CMK (cell line): ENCODE results near the gene ALAD.
A peak's percentile ranks its signal among the peaks of the same experiment; 100 is the strongest.
"Not testable (repeated sequence)": the region's sequence is repeated elsewhere in the genome, so short reads cannot be mapped to it uniquely, and the experiment has no call there.

Experiments
- DNase-seq: peaks from one replicate; pipeline ENCODE4 v3.0.0-alpha.2; 2010; ENCODE audit warnings: low read depth

ALAD gene

DNA sequence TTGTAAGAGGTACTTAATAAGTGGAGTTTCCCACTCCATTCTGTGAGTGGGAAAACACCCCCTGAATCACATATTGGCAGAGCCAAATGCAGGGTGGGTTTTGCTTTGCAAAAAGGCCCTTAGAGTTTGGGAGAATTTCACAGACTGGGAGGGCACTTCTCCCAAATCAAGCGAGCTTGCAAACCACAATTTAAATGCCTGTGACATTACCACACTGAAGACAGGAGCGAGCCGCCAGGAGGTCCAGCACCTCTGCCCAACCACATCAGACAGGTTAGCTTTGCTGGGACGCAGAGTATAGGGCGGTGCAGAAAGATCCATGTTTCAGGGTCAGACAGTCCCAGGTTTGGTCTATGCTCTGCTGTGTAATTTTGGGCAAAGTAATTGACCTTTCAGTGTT, 2.3 kb downstream of the ALAD start:
- DNase-seq: no peak

DNA sequence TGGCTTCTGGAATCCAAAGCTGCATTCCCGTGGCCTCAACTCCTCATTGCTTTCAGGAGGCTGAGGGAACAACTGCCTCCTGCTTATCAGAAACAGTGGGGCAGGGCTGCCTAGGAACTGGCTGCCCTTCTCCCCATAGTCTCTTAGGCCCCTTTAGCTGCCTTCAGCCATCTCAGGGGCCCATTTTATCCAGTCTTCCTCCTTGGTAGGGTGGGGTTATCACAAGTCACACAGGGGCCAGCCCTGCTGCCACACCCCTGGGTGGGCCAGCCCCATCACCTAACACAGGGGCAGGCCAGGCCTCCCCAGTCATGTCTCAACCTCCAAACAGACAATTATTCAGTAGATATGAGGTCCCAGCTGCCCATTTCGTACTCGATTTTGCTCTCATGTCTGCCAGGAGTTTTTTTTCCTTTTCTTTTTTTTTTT, 3.9 kb downstream of the ALAD start:
- DNase-seq: no peak

DNA sequence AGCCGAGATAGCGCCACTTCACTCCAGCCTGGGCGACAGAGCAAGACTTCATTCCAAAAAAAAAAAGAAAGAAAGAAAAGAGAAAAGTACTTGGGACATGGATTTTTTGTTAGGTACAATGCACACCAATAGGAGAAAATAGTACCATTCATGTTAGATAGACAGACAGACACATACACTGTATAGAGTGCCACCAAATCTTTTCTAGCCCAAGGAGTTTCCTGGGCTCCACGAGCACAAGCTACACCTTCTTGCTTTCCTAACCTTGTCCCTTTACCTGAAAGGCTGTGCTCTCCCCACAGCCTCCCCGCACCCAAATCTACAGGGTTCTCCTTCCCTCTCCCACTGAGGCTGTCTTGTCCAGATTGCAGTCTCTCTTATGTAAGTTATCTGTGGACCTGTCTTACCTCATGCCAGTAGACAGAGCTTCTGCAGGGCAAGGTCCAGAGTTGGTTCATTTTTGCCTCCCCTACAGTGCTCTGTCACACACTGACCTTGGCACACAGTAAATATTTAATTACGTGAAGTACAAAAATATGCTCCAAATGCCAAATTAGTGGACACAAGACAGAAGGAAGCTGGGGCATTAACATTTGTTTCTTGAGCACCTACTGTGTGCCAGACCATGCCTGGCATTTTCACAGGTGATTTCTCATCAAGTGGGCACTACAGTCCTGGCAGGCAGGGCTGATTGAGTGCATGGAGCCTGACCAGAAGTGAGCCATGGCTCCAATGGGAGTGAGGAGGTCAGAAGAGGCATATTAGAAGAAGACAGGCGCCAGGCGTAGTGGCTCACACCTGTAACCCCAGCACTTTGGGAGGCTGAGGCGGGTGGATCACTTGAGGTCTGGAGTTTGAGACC, 5.9 kb downstream of the ALAD start:
- DNase-seq: no peak

DNA sequence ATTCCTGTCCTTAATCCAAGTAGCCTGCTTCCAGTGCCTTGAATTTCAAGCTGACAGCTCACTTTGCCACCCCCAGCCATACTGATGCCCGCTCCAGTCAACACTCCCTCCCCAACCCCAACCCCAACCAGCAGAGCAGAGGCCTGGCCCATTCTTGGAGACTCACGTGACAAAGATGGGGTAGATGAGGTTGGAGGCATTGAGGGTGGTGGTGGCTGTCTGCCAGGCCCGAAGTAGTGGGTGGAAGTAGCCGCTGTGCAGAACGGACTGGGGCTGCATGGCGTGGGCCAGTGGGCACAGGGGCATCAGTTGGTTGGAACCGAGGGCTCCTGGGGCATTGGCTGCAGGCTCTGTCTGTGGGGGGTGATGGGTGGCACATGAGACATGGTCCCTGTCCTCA, 7.8 kb downstream of the ALAD start:
- no peak for DNase-seq

DNA sequence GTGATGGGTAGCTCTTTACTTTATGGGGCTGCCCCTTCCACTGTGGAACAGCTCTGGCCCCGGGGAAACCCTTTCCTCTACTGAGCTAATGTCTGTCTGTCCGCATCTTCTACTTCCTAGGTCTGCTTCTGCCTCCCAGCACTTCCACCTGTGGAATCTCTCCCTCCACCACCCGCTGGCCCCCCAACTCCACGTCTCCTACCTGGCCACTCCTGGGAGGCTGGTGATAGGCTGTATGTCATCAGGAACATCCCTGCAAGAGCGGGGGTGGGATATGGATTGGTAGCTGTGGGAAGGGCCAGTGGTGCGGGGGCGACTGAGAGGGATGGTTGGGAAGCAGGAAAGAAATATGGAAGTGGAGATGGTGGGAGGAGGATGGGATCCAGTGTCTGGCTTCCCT, 9.2 kb downstream of the ALAD start:
- no peak for DNase-seq

DNA sequence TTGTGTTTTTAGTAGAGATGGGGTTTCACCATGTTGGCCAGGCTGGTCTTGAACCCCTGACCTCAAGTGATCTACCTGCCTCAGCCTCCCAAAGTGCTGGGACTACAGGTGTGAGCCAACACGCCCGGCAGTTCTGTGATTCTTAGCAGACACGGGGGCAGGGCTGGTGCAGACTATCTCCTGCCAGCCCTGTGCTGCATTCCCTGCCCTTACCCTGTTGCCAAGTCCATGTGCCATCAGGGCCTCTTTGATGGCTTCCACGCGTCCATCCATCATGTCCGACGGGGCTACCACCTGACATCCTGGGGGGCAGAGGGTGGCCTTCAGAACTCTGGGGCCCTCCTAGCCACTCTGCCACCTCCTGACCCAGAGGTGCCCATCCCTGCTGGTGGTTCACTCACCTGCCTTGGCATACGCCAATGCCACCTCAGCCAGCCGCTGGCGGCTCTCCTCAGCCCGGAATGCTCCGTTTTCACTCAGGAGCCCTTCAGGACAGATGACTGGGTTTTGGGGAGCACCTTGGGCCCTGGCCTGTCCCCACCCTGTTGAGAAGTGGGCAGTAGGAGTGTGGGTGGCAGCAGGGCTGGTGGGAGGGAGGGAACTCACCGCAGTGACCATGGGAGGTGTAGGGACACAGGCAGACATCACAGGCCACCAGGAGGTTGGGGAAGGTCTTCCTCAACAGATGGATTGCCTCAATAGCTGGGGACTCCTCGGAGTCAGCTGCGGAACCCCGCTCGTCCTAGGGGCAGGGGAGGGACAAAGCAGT, 10.7 kb downstream of the ALAD start:
- DNase-seq: no peak

DNA sequence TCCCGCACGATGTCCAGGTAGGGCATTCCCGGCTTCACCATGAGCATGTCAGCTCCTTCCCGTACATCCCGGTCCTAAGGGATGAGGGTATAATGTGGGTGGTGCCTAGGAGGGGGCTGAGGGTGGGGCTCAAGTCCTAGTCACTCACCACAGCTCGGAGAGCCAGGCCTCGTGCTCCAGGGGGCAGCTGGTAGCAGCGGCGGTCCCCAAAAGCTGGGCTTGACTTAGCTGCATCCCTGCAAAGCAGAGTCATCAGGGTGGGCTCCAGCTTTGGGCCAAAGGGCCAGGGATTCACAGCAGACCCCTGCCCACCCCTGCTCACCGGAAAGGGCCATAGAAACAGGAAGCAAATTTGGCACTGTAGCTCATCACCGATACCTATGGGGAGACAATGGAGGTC, 11.6 kb downstream of the ALAD start:
- no peak for DNase-seq

DNA sequence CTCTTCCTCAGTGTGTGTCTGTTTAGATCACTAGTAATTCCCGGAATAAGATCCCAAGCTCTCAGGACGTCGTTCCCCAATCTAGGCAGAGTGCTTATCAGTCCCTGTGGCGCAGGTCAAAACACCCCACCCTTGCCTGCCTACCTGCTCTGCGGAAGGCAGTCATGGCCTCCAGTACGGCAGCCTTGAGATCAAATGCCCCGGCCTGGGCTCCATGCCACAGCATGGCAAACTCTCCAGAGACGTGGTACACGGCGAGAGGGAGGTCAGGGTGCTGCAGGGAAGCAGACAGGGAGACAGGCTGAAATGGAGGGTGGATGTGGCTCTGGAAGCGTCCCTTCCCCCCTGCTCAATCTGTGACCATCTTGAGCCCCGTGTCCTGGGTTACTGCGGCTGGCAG, 12.3 kb downstream of the ALAD start:
- DNase-seq: no peak

DNA sequence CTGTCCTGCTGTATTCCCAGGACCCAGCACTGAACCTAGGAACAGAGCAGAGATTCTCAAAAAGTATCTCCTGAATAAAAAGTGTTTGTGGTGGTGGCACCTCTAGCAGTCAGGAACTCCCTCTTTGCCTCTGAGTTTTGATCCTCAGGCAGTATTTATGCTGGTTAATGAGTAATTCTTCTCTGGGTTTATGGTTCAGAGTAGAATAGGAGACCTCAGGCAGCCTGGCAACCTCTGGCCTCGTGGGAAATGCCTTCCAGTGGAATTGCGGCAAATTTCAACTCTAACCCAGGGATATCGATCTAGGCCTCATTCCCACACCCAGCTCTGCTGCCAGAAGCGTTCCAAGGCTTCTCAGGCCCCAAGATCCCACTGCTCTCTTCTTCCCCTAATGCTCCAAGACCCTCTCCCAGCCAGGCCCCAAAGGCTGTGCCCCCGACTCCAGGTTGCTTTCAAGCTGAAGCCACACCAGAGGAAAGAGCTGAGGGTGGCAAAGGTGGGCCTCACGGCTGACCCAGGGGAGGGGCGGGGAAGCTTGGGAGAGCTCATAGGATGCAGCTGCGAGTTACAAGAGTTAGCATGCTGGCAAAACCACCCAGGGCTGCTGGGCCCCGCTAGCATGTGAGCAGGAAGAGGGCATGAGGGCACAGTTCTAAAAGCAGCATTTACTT, 13.4 kb downstream of the ALAD start:
- no peak for DNase-seq

DNA sequence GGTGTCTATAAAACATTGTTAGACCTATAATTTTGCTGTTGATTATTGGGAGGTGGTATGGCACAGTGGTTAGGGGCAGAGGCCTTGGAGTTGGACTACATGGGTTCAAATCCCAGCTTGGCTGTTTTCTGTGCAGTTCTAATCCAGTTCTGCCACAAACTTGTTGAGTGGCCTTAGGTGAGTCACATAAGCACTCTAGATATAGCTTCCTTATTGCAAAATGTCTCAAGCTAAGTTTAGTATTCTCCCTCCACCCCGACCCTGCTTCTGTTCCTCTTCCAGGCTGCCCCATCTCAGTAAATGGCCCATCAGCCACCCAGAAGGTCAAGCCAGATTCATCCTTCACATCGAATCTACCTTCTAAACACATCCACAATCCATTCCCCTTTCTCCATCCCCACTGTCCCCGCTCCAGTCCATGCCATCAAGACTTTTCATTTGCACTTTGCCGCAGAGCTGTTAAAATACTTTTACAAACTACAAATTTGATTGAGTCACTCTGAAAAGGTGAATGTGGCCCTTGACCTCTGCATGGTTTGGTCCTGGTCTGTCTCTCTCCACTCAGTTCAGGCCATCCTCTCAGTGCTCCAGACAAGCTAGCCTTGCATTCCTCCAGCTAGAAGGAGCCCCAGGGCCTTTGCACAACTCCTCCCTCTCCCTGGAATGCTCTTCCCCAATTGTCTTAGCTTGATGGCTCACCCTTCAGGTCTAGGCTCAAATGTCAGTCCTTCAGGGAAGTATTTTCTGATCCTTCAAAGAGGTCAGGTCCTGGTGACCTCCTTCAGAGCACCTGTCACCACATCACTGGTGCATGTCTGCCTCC, 14.3 kb downstream of the ALAD start:
- no peak for DNase-seq

DNA sequence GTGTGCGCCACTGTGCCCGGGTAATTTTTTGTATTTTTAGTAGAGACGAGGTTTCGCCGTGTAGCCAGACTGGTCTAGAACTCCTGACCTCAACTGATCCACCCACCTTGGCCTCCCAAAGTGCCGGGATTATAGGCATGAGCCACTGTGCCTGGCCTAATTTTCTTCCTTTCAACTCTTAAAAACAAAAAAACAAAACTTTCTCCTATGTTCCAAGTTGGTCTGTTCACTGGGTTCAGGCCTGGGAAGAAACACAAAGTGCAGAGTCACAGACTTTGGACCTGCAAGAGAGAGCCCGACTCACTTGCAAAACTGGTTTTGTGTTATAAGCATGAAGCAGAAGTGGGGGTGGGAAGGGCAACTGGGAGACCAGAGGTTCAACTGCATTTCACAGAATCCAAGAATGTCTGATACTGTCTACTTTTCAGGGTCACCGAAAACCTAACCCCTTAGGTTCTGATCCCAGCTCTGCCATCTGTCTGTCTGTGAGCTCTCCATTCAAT, 19.1 kb downstream of the ALAD start:
- no peak for DNase-seq

DNA sequence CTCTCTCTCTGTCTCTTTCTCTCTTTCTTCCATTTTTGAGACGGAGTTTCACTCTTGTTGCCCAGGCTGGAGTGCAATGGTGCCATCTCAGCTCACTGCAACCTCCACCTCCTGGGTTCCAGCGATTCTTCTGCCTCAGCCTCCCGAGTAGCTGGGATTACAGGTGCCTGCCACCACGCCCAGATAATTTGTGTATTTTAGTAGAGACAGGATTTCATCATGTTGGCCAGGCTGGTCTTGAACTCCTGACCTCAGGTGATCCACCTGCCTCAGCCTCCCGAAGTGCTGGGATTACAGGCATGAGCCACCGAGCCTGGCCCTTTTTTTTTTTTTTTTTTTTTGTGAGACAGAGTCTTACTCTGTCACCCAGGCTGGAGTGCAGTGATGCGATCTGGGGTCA, 19.6 kb downstream of the ALAD start:
- DNase-seq: not testable (repeated sequence)

DNA sequence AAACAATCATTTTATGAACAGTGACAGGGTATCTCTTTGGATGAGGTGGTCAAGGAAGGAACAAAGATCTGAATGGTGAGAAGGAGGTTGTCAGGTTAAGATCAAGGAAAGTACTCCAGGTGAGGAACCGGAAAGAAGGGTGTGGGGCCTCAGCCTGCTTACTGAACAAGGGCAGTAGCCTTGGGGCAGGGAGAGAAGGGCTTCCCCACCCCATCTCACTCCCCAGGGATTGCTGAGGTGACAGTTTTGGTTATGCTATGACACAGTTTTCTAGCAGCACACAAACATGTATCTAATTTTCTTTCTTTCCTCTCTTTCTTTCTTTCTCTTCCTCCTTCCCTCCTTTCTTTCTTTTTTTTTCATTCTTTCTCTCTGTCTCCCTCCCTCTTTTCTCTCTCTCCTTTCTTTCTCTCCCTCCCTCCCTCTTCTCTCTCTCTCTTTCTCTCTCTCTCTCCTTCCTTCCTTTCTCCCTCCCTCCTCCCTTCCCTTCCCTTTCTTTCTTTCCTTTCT, 20.2 kb downstream of the ALAD start:
- DNase-seq: no peak

DNA sequence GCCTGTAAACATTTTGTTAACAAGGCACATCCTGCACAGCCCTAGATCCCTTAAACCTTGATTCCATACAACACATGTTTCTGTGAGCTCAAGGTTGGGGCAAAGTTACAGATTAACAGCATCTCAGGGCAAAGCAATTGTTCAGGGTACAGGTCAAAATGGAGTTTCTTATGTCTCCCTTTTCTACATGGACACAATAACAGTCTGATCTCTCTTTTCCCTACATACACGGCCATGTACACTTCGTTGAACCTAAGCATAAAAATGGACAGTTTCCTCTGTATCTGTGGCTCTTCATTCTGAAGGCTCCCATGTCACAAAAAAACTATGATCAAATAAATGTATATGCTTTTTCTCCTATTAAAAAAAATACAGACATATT, 21.3 kb downstream of the ALAD start:
- DNase-seq: not testable (repeated sequence)

DNA sequence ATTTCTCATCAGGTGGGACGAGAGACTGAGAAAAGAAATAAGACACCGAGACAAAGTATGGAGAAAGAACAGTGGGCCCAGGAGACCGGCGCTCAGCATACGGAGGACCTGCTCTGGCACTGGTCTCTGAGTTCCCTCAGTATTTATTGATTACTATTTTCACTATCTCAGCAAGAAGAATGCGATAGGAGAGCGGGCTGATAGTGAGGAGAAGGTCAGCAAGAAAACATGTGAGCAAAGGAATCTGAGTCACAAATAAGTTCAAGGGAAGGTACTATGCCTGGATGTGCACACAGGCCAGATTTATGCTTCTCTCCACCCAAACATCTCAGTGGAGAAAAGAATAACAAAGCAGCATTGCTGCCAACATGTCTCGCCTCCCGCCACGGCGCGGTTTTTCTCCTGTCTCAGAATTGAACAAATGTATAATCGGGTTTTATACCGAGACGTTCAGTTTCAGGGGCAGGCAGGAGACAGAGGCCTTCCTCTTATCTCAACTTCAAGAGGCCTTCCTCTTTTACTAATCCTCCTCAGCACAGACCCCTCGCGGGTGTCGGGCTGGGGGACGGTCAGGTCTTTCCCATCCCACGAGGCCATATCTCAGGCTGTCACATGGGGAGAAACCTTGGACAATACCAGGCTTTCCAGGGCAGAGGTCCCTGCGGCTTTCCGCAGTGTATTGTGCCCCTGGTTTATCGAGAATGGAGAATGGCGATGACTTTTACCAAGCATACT, 21.8 kb downstream of the ALAD start:
- DNase-seq: not testable (repeated sequence)

DNA sequence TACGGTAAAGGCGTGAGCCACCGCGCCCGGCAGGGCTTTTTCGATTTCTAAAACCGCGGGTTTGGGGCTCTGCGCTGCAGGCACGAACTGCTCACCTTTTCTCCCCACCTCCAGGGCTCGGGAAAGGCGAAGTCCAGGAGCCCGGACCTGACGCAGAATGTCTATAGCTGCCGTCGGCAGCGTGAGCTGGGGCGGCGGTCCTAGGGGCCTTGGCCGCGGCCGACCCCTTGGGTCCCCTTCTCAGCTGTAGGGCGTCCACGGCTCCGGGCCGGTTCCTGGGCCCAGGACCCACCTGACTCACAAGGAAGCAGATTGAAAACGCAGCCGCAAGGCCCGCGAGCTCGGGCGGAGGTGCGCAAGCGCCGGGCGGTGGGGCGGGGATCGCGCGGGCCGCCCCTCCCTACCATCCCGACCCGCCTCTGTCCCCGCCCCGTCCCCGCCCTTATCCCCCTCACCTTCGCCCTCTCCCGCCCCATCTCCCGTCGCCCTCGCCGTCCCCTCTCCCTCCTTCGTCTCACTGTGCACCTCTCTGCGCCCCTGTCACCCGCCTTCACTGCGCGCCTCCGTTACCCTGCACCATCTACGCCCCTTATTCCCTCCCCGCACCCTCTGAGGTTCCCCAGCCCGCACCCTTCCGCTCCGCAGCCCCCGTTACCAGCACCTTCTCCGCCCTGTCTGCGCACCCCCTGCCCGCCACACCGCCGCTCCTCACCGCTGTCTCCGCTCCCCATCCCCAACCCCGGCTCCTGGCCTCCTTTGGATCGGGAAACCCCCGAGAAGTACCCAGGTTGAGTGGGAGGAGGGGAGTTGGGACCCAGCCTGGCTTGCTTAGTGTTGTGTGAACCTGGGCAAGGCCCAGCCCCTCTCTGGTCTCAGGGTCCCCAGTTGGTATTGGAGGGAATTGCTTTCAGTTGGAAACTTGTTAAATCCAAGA, 24.2 kb downstream of the ALAD start, which contains the start of gene HDHD3:
HDHD3 (minus strand) TSS at position 353 of the 934 bp plus-strand sequence. CDS start 2,632 bp downstream, outside the sequence.
- peak; percentile 67 for DNase-seq

DNA sequence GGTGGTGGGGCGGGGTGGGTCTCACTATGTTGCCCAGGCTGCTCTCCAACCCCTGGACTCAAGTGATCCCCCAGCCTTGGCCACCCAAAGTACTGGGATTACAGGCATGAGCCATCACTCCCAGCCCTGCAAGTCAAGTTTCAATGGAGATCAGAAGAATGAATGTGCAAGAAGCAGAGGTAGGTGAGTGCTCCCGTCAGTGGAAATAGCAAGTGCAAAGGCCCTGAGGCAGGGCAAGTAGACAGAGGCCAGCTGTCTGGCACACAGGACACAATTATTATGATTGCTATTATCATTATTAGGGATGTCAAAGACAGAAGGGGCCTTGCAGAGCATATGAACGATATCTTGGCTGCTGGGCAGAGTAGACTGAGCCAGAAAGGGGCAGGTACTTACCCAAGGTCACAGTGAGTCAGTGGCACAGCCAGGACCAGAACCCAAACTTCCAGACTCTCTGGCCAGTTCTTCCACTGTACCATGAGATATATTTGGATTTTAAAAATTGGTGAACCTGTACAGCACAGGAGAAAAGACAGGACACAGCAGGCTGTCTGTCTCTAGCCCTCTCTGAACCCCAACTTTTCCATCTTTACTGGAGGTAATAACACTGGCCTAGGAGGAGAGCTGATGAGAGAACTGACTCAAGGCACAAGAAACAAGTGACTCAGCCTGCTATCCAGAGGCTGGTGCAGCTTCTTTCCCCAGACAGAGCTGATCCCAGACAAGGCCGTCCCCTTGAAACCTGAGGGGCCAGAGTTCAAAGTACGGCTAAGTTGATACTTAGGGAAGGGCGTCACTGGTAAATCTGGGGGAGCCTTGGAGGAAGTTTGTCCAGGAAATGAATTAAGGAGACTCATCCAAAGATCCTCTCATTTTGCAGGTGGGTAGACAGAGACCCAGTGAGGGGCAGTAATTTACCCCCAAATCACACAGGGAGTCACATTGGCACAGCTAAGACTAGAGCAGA, 25.7 kb downstream of the ALAD start:
- DNase-seq: no peak

DNA sequence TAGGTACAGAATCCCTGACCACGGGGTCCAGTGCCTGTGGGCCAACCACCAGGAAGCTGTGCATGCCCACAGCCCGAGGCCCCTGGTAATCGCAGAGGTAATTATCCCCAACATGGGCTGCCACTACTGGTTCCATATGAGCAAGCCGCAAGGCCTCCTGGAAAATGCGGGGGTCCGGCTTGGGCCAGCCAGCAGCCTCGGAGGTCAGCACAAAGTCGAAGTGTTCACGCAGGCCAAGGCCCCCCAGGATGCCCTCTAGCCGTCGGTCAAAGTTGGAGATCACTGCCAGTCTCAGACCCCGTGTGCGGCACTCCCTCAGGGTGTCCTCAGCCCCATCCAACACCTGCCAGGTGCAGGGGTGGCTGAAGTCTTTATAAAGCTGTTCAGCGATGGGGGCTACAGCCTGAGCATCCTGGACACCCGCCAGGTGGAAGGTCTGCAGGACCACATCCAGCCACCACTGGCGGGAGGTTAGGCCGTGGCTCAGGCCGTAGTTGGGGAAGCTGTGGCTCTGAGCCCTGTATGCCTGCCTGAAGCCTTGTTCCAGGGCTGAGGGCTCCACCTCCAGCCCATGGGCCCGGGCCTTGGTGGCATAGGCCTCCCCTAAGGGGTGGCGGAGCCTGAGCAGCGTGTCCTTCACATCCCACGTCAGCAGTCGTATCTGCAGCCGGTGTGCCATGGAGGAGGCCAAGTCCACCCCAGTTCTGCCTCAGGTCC, 27.2 kb downstream of the ALAD start:
- no peak for DNase-seq
